Measurements from ENCODE around the gene ZNF823.

DNA sequence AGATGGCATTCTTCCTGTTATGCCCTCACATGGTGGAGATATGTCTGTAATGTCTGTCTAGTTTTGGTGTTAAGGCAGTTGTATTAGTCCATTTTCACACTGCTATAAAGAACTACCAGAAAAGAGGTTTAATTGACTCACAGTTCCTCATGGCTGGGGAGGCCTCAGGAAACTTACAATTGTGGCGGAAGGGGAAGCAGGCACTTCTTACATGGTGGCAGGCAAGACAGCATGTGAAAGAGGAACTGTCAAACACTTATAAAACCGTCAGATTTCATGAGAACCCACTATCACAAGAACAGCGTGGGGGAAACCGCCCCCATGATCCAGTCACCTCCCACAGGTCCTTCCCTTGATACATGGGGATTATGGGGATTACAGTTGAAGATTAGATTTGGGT, 31.2 kb upstream of the ZNF823 start:
- TF ChIP-seq, protein P1, sequence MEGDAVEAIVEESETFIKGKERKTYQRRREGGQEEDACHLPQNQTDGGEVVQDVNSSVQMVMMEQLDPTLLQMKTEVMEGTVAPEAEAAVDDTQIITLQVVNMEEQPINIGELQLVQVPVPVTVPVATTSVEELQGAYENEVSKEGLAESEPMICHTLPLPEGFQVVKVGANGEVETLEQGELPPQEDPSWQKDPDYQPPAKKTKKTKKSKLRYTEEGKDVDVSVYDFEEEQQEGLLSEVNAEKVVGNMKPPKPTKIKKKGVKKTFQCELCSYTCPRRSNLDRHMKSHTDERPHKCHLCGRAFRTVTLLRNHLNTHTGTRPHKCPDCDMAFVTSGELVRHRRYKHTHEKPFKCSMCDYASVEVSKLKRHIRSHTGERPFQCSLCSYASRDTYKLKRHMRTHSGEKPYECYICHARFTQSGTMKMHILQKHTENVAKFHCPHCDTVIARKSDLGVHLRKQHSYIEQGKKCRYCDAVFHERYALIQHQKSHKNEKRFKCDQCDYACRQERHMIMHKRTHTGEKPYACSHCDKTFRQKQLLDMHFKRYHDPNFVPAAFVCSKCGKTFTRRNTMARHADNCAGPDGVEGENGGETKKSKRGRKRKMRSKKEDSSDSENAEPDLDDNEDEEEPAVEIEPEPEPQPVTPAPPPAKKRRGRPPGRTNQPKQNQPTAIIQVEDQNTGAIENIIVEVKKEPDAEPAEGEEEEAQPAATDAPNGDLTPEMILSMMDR (IDR thresholded peaks at IDR 0.05) = no peak
- TF ChIP-seq CBX2 (IDR thresholded peaks at IDR 0.05; ENCODE audit: borderline replicate concordance, low read depth) (no peak), POLR2AphosphoS2 (conservative IDR thresholded peaks at IDR 0.05; ENCODE audit: low read length) (no peak), POLR2A (IDR thresholded peaks at IDR 0.05; ENCODE audit: low read length) (no peak), RNF2 (IDR thresholded peaks at IDR 0.05; ENCODE audit: borderline replicate concordance, low read depth) (no peak), JUNB (IDR thresholded peaks at IDR 0.05) (no peak), HDAC2 (IDR thresholded peaks at IDR 0.05) (no peak), SMC3 (IDR thresholded peaks at IDR 0.05) (no peak), MAZ (IDR thresholded peaks at IDR 0.05; ENCODE audit: borderline replicate concordance, low read depth, low read length) (no peak)
- TF ChIP-seq, protein P2, sequence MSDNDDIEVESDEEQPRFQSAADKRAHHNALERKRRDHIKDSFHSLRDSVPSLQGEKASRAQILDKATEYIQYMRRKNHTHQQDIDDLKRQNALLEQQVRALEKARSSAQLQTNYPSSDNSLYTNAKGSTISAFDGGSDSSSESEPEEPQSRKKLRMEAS (IDR thresholded peaks at IDR 0.05) = no peak
- TF ChIP-seq, protein P3, sequence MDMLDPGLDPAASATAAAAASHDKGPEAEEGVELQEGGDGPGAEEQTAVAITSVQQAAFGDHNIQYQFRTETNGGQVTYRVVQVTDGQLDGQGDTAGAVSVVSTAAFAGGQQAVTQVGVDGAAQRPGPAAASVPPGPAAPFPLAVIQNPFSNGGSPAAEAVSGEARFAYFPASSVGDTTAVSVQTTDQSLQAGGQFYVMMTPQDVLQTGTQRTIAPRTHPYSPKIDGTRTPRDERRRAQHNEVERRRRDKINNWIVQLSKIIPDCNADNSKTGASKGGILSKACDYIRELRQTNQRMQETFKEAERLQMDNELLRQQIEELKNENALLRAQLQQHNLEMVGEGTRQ (IDR thresholded peaks at IDR 0.05) = no peak
- TF ChIP-seq, protein P4, sequence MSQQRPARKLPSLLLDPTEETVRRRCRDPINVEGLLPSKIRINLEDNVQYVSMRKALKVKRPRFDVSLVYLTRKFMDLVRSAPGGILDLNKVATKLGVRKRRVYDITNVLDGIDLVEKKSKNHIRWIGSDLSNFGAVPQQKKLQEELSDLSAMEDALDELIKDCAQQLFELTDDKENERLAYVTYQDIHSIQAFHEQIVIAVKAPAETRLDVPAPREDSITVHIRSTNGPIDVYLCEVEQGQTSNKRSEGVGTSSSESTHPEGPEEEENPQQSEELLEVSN (IDR thresholded peaks at IDR 0.05; ENCODE audit: borderline replicate concordance, low read depth) = no peak
- TF ChIP-seq, protein P5, sequence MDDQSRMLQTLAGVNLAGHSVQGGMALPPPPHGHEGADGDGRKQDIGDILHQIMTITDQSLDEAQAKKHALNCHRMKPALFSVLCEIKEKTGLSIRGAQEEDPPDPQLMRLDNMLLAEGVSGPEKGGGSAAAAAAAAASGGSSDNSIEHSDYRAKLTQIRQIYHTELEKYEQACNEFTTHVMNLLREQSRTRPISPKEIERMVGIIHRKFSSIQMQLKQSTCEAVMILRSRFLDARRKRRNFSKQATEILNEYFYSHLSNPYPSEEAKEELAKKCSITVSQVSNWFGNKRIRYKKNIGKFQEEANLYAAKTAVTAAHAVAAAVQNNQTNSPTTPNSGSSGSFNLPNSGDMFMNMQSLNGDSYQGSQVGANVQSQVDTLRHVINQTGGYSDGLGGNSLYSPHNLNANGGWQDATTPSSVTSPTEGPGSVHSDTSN (IDR thresholded peaks at IDR 0.05) = no peak
- TF ChIP-seq, protein P6, sequence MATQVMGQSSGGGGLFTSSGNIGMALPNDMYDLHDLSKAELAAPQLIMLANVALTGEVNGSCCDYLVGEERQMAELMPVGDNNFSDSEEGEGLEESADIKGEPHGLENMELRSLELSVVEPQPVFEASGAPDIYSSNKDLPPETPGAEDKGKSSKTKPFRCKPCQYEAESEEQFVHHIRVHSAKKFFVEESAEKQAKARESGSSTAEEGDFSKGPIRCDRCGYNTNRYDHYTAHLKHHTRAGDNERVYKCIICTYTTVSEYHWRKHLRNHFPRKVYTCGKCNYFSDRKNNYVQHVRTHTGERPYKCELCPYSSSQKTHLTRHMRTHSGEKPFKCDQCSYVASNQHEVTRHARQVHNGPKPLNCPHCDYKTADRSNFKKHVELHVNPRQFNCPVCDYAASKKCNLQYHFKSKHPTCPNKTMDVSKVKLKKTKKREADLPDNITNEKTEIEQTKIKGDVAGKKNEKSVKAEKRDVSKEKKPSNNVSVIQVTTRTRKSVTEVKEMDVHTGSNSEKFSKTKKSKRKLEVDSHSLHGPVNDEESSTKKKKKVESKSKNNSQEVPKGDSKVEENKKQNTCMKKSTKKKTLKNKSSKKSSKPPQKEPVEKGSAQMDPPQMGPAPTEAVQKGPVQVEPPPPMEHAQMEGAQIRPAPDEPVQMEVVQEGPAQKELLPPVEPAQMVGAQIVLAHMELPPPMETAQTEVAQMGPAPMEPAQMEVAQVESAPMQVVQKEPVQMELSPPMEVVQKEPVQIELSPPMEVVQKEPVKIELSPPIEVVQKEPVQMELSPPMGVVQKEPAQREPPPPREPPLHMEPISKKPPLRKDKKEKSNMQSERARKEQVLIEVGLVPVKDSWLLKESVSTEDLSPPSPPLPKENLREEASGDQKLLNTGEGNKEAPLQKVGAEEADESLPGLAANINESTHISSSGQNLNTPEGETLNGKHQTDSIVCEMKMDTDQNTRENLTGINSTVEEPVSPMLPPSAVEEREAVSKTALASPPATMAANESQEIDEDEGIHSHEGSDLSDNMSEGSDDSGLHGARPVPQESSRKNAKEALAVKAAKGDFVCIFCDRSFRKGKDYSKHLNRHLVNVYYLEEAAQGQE (IDR thresholded peaks at IDR 0.05) = no peak

All from A549 (cell line).